ENCODE data around the gene KIAA0513. TPM values are rescaled to one million over a fixed set of nuclear protein-coding genes. Genes with fewer than 3 reads are reported as not detected.
A peak's percentile ranks its signal among the peaks of the same experiment; 100 is the strongest.

The KIAA0513 gene
- total RNA-seq, 1 donor from 2014 or later: 6.1 TPM

DNA sequence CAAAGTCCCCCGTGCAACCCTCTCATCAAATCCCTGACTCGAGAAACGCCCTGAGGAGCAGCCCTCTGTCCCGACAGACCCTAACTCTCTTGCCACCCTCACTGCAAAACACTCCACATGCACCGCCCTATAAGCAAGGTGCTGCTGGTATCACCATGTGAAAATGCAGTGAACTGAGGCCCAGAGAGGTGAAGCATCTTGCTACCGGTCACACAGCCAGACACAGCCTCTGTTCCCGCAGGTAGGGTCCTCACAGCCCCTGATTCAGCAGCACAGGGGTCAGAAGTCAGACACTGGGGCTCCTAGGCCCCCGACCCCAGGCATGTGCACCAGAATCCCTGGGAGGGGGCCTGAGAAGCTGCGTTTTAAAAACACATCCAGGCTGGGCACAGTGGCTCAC is 83.6 kb downstream of the KIAA0513 start:
- H3K9me3 Mint-ChIP-seq: no peaks in the 10 kb centered on the region
- H3F3A ChIP-seq (ENCODE audit: low read depth): peaks cover 12% of the 10 kb centered on the region

DNA sequence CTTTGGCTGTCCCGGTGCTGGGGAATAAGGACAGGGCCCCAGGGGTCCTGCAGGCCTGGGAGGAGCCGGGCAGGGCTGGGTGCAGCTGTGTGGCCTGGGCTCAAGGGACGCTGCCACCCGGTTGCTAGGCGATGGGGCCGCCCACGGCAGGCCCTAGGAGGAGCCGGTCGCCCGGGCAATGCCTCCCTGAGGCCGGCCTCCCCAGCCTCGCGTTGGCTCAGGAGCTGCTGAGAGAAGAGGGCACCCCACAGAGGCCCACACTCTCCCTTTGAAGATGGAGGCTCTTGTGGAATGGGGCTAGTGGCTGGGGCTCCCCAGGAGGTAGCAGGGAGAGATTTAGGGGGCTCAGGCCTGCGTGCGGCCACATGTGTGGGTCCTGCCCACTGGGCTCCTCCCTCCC is 84.8 kb downstream of the KIAA0513 start, which contains the start of gene CIBAR2:
CIBAR2 (minus strand) TSS at position 109 of the 400 bp plus-strand sequence. CDS start 120 bp downstream, outside the sequence.
- H4K20me1 ChIP-seq (ENCODE audit: low read depth): no peaks in the 10 kb centered on the region
- H3K79me2 ChIP-seq (ENCODE audit: low read depth): no peaks in the 10 kb centered on the region
- no peaks in the 10 kb centered on the region for H3K36me3 Mint-ChIP-seq
- H3K9me3 Mint-ChIP-seq: no peaks in the 10 kb centered on the region
- H3K4me1 Mint-ChIP-seq: peaks cover 42% of the 10 kb centered on the region
- H3K9ac ChIP-seq: no peak within 1 kb of the TSS
- peaks cover 14% of the 10 kb centered on the region for H3K4me1 ChIP-seq
- no peak within 1 kb of the TSS for H3K4me3 ChIP-seq
- H3K4me2 ChIP-seq: peak within 1 kb of the TSS; percentile 61
- H3K27ac Mint-ChIP-seq: peak within 1 kb of the TSS; percentile 84
- H3K27ac ChIP-seq: no peak within 1 kb of the TSS
- H3K36me3 ChIP-seq: no peaks in the 10 kb centered on the region
- no peak for TF ChIP-seq EZH2phosphoT487 (IDR thresholded peaks at IDR 0.05)
- TF ChIP-seq EZH2 (IDR thresholded peaks at IDR 0.05): no peak
- TF ChIP-seq, protein P1, sequence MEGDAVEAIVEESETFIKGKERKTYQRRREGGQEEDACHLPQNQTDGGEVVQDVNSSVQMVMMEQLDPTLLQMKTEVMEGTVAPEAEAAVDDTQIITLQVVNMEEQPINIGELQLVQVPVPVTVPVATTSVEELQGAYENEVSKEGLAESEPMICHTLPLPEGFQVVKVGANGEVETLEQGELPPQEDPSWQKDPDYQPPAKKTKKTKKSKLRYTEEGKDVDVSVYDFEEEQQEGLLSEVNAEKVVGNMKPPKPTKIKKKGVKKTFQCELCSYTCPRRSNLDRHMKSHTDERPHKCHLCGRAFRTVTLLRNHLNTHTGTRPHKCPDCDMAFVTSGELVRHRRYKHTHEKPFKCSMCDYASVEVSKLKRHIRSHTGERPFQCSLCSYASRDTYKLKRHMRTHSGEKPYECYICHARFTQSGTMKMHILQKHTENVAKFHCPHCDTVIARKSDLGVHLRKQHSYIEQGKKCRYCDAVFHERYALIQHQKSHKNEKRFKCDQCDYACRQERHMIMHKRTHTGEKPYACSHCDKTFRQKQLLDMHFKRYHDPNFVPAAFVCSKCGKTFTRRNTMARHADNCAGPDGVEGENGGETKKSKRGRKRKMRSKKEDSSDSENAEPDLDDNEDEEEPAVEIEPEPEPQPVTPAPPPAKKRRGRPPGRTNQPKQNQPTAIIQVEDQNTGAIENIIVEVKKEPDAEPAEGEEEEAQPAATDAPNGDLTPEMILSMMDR (IDR thresholded peaks at IDR 0.05): no peak
- no peaks in the 10 kb centered on the region for H3K27me3 ChIP-seq
- H3K9me3 ChIP-seq (ENCODE audit: low read depth): no peaks in the 10 kb centered on the region
- H3K27me3 Mint-ChIP-seq (ENCODE audit: insufficient read depth, low read depth): peaks cover 17% of the 10 kb centered on the region
- H3K4me3 Mint-ChIP-seq: peak within 1 kb of the TSS; percentile 63
- H2AFZ ChIP-seq (replicated peaks): peak within 1 kb of the TSS; percentile 40
- peak; percentile 76 for DNase-seq (ENCODE audit: low spot score)
- H3F3A ChIP-seq (ENCODE audit: low read depth): peaks cover 12% of the 10 kb centered on the region

More for the DNA sequence above, 83.6 kb downstream of the KIAA0513 start:
- Mint-ChIP-seq H3K36me3 (no peaks in the 10 kb centered on the region), H3K4me3 (no peak overlapping the region), H3K4me1 (peaks cover 38% of the 10 kb centered on the region), H3K27ac (peak overlapping the region; percentile 85), H3K27me3 (ENCODE audit: insufficient read depth, low read depth) (peaks cover 20% of the 10 kb centered on the region)
- no peaks in the 10 kb centered on the region for H3K9me3 ChIP-seq (ENCODE audit: low read depth)
- H3K9ac ChIP-seq: no peak overlapping the region
- no peak overlapping the region for H3K4me2 ChIP-seq
- H3K4me1 ChIP-seq: peaks cover 14% of the 10 kb centered on the region
- no peak overlapping the region for H3K27ac ChIP-seq
- H3K79me2 ChIP-seq (ENCODE audit: low read depth): no peaks in the 10 kb centered on the region
- H3K36me3 ChIP-seq: no peaks in the 10 kb centered on the region
- H3K4me3 ChIP-seq: no peak overlapping the region
- H3K27me3 ChIP-seq: no peaks in the 10 kb centered on the region
- no peak for TF ChIP-seq EZH2 (IDR thresholded peaks at IDR 0.05)
- no peak for TF ChIP-seq EZH2phosphoT487 (IDR thresholded peaks at IDR 0.05)
- TF ChIP-seq, protein P1 (IDR thresholded peaks at IDR 0.05): no peak
- no peak overlapping the region for H2AFZ ChIP-seq (replicated peaks)
- H4K20me1 ChIP-seq (ENCODE audit: low read depth): no peaks in the 10 kb centered on the region
- DNase-seq (ENCODE audit: low spot score): no peak

DNA sequence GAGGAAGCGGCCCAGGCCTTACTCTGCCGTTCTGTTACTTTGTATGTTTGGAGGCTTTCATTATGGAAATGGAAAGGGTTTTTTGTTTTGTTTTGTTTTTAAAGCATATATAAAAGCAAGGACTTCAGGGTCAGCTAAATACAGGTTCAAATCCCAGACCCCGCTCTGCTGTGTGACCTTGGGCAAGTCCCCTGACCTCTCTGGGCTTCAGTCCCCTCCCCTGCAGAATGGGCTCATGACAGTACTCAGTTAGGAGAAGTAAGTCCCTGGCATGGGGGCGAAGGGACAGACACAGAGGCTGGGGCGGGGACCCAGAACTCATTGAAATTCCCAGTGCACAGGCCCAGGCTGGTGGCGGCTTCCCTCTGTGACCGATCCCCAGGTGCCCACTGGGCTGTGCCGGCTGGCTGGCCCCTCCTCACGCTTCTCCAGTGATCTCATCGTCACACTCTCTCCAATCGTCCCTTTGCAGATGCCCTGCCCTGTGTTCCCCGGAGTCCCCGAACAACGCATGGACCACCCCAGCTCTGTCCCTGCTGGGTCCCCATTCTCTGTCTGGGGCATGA is 85.7 kb downstream of the KIAA0513 start:
- no peak for DNase-seq (ENCODE audit: low spot score)
- H3K9ac ChIP-seq: no peak overlapping the region
- H3K27ac Mint-ChIP-seq: peak overlapping the region; percentile 29

More for the DNA sequence above, 85.7 kb downstream of the KIAA0513 start:
- Histone ChIP-seq H3F3A (ENCODE audit: low read depth) (peaks cover 12% of the 10 kb centered on the region), H3K27me3 (no peaks in the 10 kb centered on the region), H3K36me3 (no peaks in the 10 kb centered on the region), H3K79me2 (ENCODE audit: low read depth) (no peaks in the 10 kb centered on the region), H3K9me3 (ENCODE audit: low read depth) (no peaks in the 10 kb centered on the region), H3K27ac (no peak overlapping the region), H3K4me1 (peaks cover 14% of the 10 kb centered on the region), H4K20me1 (ENCODE audit: low read depth) (no peaks in the 10 kb centered on the region), H2AFZ (replicated peaks) (no peak overlapping the region), H3K4me2 (no peak overlapping the region), H3K4me3 (no peak overlapping the region)
- Mint-ChIP-seq H3K4me3 (peak overlapping the region; percentile 54), H3K36me3 (no peaks in the 10 kb centered on the region), H3K9me3 (no peaks in the 10 kb centered on the region), H3K27me3 (ENCODE audit: insufficient read depth, low read depth) (peaks cover 21% of the 10 kb centered on the region), H3K4me1 (peaks cover 42% of the 10 kb centered on the region)
- TF ChIP-seq, protein P1 (IDR thresholded peaks at IDR 0.05): no peak
- TF ChIP-seq EZH2 (IDR thresholded peaks at IDR 0.05) (no peak), EZH2phosphoT487 (IDR thresholded peaks at IDR 0.05) (no peak)

Data from neural progenitor cell (in vitro differentiated cells).